GM19240 (cell line): ENCODE results near the gene SZRD1.

Source experiments
- DNase-seq: peaks from one replicate; pipeline ENCODE4 v3.0.0; 2011; ENCODE audit warnings: low spot score; ENCODE audit not compliant: insufficient read length

SZRD1 gene

GRCh38 chr1:16436946-16437474 lies 70.0 kb downstream of the SZRD1 start, which contains the start of gene SPATA21:
Gene SPATA21, minus strand, starts transcription at chr1:16437424. Its CDS starts 6,053 bp downstream, at chr1:16431371.
- no peak for DNase-seq

- DNase-seq: no peak
Observed at GRCh38 chr1:16438516-16438915, 71.5 kb downstream of the SZRD1 start.

DNA sequence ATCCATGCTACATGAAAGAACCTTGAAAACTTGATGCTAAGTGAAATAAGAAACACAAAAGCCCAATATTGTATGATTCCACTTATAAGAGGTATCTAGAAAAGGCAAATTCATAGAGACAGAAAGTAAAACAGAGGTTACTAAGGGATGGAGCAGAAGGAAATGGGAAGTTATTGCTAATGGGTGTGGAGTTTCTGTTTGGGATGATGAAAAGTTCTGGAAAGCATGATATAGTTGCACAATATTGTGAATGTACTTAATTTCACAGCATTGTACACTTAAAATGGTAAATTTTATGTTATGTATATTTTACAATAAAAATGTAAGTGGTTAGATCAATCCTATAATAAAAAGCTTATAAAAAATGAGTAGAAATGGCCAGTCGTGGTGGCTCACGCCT lies 71.9 kb downstream of the SZRD1 start:
- DNase-seq: no peak

GRCh38 chr1:16440131-16440469 lies 73.1 kb downstream of the SZRD1 start:
- no peak for DNase-seq

DNA sequence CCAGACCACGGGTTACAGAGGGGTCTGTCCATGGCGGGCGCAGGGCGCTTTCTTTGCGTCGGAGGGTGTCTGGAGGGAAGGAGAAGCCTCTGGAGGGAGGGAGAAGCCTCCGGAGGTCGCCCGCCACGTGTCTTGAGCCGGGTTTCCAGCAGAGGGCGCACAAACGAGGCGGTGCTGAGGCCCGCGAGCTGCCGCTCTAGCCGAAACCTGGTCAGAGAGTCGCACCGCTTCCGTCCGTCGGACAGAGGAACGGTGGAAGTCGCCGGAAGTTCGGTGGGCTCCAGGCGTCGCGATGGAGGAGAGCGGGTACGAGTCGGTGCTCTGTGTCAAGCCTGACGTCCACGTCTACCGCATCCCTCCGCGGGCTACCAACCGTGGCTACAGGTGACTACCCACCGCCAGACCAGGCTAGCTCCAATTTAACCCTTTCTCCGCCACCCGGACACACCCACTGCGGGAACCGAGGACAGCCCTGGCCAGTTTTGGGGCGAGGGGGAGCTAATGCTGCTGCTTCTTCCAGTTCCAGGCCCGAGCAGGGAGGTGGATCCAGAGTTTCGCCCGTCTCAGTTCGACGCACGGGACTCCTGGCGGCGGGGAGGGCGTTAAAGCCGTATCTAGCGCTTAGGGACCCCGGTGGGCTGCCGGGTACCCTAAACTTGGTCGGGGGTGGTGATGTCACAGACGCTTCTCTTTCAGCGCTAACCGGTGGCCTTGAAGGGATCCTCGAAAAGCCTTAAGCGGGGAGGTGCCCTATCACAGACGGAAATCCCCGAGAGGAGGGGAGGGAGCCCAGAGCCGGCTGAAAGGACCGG lies 73.6 kb downstream of the SZRD1 start, which contains the start of gene NECAP2:
NECAP2 (plus strand) TSS at position 255 of the 812 bp plus-strand sequence; CDS start at position 293, 38 bp downstream.
- DNase-seq: peak; percentile 89

DNA sequence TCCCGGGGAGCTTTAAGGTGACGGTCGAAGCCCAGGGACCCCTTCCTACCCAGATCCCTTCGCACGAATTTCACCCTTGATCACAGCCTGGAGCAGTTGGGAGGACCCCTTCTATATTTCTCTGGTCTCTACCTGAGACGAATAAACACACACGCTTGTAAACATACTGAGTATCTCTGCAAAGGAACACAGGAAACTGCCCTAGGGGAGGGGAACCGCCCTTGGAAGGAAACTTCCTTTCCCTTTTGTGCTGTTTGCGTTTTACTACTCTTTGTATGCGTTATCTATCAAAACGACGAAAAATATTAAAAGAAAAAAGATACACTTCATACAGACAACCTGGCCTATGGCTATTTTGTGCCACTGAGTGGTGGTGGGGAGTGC lies 74.2 kb downstream of the SZRD1 start:
- DNase-seq: no peak

GRCh38 chr1:16442265-16442664 lies 75.2 kb downstream of the SZRD1 start:
- no peak for DNase-seq

DNA sequence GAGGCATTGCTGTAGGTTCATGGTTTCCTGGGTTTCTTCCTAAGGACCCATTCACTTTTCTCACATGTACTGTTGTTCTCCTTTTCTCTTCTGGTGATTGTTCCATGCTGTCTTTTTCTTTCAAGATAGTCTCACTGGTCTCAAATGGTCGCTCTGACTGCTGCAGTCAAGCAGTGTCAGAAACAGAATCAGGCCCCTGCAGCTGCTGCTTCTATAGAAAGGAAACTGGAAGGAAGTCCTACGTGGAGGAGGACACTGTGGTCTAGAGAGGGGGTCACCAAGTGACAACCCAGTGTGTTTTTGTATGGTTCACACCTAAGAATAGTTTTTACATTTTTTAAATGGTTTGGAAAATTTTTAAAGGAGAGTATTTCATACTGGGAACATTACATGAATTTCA lies 75.9 kb downstream of the SZRD1 start:
- no peak for DNase-seq

DNA sequence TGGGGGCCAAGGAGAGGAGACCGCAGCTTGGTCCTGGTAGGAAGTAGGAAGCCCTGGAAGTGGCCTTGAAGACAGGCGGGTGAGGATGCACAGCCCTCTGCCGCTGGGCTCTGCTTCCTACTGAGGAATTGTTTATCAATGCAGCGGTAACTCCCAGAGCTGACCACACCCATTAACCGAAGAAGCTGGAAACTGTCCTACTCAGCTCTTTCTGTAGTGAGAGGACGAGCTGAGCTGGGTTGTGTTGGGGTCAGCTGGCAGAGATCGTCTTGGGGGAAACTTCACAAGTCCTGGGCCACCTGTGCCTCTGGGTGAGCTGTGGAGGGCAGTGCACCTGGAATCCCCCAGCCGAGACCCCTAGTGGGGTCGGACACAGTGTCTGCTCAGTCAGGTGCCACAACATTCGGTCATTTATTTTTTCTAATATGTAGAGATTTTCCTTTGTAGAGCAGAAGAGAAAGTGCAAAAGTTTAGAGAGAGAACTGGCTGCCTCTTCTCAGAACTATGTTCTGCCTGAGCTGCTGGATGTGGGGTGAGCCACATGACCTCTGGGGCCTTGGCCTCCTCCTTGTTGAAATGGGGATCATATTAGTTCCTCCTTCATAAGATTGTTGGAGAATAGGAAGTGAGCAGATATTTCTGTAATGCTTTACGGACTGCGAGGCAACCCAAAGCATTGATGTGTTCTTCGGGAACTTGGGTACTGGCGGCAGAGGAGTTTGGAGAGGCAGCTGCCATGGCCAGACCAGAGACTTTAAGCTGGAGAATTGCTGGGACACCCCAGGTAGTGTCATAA lies 77.1 kb downstream of the SZRD1 start:
- DNase-seq: no peak

- no peak for DNase-seq
Observed at GRCh38 chr1:16445052-16445451, 78.0 kb downstream of the SZRD1 start.

- DNase-seq: no peak
Observed at GRCh38 chr1:16446116-16446515, 79.1 kb downstream of the SZRD1 start.

- no peak for DNase-seq
Observed at GRCh38 chr1:16447641-16448040, 80.6 kb downstream of the SZRD1 start.
